ENCODE results near the gene PKP2.

PKP2 gene

DNA sequence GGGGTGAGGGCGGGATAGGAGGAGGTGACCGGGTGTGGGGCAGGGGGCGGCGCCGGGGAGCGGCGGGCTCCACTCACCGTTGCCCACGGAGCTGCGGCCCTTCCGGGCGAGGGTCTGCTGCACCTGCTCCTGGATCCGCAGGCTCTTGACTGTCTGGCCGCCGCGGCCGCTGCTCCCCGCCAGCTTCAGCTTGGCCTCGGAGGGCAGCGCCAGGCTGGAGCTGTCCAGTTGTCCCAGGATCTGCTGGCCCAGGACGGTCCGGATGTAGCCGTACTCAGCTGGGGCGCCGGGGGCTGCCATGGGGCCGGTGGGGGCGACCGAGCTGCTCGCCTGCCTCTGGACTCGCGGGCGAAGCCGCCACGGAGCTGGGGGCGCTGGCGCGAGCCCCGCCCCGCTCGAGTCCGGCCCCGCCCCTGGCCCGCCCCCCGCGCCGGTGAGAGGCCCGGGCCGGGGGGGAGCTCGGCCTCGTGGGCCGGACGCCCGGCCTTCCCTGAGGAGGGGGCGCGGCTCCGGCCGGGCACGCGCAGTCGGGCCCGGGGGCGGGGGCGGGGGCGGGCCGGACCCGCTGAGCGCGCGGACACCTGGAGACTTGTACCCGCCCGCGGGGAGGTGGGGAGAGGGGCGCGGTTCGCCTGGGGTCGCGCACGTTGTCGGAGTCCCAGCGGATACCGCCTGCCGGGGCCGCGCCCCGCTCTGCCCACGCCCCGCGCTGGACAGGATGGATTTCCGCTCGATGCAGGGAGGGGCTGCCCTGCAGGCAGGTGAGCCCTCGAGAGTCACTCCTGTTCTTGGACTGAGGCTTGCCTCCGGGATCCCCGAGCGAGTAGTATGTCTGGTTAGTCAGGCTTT, at the start of gene PKP2:
PKP2 (minus strand) TSS at position 346 of the 849 bp plus-strand sequence; CDS start at position 300, 46 bp downstream.
- peak; percentile 98 for DNase-seq (ENCODE audit: low spot score)

- no peak for DNase-seq (ENCODE audit: low spot score)
Measured at GRCh38 chr12:32944195-32944594, 47.6 kb upstream of the PKP2 start.

DNA sequence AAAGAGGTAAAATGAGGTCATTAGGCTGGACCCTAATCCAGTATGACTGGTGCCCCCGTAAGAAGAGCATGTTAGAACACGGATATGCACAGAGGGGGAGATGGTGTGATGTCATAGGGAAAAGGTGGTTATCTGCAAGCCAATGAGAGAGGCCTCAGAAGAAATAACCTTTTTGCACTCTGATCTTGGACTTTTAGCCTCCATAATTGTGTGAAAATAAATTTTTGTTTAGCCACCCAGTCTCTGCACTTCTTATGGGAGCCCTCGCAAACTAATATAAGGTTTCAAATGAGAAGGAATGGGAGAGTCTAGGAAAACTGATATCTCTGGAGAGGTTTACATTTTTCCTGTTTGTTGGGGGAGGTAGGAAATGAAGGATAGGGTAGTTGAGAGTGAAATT, 43.2 kb upstream of the PKP2 start:
- no peak for DNase-seq (ENCODE audit: low spot score)

- no peak for DNase-seq (ENCODE audit: low spot score)
Measured at GRCh38 chr12:32926963-32927362, 30.4 kb upstream of the PKP2 start.

DNA sequence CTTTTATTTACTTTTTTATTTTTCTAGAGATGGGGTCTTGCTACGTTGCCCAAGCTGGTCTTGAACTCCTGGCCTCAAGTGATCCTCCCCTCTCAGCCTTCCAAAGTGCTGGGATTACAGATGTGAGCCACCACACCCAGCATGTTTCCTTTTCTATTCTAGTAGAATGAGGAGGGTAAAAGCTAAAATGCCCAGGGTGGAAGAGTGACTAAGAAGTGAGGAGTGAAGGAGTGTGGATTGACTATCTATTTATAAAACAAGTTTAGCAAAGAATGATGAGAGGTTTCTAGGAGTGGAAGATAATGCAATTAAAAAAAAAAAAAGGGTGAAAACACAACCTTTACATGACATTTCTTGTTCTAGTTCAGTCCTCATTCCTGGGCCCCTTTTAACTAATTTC, 29.8 kb upstream of the PKP2 start:
- DNase-seq (ENCODE audit: low spot score) = no peak

GRCh38 chr12:32922546-32923297, 26.1 kb upstream of the PKP2 start:
- DNase-seq (ENCODE audit: low spot score) = no peak

- DNase-seq (ENCODE audit: low spot score) = no peak
Measured at GRCh38 chr12:32921397-32921796, 24.8 kb upstream of the PKP2 start.

GRCh38 chr12:32920506-32921085, 24.0 kb upstream of the PKP2 start:
- peak; percentile 77 for DNase-seq (ENCODE audit: low spot score)

GRCh38 chr12:32918890-32919801, 22.6 kb upstream of the PKP2 start:
- peak; percentile 45 for DNase-seq (ENCODE audit: low spot score)

GRCh38 chr12:32917094-32917611, 20.6 kb upstream of the PKP2 start:
- DNase-seq (ENCODE audit: low spot score) = peak; percentile 51

DNA sequence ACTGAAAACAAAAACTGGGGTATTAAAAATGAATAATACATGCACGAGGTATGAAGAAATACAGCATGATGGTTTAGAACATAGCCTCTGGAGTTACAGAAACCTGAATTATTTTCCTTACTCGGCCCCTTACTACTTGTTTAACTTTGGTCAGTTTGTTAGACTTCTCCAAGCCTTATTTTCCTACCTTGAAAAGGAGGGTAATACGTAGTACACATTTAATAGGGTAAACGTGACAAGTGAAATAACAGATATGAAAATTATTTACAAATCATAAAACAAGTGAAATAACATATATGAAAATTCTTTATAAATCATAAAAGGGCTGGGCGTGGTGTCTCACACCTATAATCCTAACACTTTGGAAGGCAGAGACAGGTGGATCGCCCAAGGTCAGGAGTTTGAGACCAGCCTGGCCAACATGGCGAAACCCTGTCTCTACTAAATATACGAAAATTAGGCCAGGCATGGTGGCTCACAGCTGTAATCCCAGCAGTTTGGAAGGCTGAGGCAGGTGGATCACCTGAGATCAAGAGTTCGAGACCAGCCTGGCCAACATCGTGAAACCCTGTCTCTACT, 11.4 kb upstream of the PKP2 start:
- no peak for DNase-seq (ENCODE audit: low spot score)

DNA sequence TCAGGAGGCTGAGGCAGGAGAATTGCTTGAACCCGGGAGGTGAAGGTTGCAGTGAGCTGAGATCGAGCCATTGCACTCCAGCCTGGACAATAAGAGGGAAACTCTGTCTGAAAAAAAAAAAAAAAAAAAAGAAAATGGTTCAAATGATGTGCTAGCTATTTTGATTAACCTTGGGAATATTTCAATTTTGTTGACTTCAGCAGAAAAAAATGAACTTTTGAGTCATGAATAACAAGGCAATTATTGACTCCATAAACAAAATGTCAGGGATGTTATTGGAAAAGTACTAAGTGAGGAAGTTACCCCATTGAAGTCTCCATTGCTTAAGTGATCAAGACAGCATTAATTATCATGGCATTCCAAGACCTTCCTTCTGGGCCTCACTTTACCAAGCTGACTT, 10.6 kb upstream of the PKP2 start:
- DNase-seq (ENCODE audit: low spot score) = no peak

GRCh38 chr12:32906399-32907165, 10.0 kb upstream of the PKP2 start:
- peak; percentile 81 for DNase-seq (ENCODE audit: low spot score)

DNA sequence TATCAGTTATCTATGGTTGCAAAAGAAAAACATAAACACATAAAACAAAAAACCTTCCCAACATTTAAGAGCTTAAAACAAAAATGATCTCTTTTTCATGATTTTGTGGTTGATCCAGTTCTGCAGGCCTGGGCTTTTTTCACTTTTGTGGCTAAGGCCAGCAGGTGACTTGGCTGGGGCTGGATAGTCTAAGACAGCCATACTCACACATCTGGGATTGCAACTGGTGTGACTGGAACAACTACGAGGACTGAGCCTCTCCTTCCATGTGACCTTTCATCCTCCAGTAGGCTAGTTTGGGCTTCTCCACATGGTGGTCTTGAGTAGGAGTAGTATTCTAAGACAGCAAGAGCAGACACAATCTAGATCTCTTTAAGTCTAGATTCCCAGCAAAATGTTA, 7.2 kb upstream of the PKP2 start:
- DNase-seq (ENCODE audit: low spot score) = no peak

DNA sequence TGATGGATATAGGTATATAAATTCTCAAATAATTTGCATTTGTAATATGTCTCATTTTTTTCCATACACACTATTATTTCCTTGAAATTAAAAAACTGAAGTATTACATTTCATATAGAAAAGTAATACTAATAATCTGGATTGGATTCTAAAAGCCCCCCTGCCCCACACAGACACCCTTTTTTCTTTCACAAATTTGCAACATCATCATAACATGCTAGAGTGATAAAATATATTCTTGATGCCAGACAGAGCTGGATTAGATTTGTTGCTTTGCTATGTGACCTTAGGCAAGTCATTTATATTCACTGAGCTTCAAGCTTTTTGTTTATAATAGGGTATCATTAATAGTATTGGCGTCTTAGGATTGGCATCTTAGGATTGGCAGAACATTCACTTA, 6.7 kb upstream of the PKP2 start:
- no peak for DNase-seq (ENCODE audit: low spot score)

- no peak for DNase-seq (ENCODE audit: low spot score)
Measured at GRCh38 chr12:32902287-32902997, 5.9 kb upstream of the PKP2 start.

DNA sequence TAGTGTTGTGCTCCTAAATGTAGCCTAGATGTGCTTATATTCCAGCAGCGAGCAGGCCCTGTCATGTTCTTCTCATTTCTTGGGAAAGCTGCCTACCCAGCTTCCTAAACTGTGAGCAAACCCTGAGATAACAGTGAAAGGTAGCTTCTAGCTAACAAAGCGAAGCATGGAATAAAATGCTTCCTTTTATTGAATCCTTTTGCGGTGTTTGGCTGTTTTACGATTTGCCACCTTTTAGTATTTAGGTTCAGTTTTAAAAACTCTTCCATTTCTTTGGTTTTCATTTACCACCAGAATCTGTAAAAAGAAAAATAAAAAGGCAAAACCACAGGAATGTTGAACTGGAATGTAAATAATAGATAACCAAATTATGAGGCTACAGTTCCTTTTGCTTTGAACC, 5.0 kb upstream of the PKP2 start:
- peak; percentile 71 for DNase-seq (ENCODE audit: low spot score)

DNA sequence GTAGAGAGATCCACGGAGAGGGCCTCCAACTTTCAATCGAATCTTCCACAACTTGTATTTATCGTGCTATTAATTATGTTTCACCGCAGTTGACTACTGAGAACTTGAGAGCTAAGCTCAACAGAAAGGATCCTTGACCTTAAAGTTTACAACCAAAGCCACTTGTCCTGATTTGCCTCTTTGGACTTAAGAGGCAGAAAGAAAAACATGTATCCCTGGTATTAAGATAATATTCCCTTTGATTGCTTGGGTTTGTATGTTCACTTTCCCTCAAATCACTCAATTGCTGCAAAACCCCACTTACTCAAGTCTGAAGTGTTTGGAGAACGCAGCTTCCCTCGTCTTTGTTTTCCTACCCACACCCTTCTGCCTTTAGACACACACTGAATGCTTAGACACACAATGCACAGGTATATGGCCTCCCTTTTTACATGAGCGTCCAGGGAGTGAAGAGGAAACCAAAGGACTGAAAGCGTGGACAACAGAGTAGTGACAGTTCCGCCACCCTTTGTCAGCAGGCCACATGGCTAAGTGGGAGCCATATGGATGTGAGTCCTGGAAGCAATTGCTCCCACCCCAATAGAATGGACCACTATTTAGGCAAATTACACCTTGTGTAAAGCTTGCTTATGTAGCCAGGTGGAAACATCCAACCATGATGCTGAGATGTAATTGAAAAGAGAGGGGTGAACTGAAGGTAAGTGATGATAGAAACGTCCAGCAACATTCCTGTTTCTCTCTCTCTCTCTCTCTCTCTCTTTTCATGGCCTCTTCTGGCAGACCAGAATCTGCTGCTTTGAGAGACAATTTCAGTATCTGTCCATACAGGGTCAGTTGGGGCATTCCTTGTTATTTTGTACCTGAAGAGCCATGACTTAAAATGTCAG, 1.4 kb upstream of the PKP2 start:
- DNase-seq (ENCODE audit: low spot score) = no peak

DNA sequence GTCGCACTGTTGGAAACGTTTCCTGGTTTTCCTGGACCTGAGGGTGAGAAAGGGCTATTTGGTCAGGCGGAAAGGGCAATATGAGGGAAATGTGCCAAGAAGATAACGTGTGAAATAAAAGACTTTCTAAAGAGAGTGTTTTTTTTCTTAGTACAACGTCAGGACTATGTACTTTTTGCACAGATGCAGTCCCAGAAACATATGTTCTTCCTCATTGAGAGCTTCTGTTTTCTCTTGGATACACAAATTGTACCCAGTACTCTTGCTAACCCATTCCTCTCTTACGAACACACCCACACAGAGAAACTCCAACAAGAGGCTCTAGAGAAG, 669 bp upstream of the PKP2 start:
- DNase-seq (ENCODE audit: low spot score) = no peak

Data from LoVo (cell line).